Liver (tissue), 9 donors: ENCODE results near the gene CTSE. TPM values are rescaled to one million over a fixed set of nuclear protein-coding genes. Genes with fewer than 3 reads are reported as not detected.

ENCODE experiments used
- DNase-seq: peaks from one replicate; pipeline ENCODE4 v3.0.0-alpha.2; 2017; ENCODE audit warnings: low spot score
- H3K27ac ChIP-seq, 2 donors: one replicate each; pipeline ENCODE4 v1.7.0; 2013; ENCODE audit warnings: inconsistent platforms in 2 of 2, low read length in 2 of 2, control low read depth in 1 of 2, low read depth in 1 of 2, mild to moderate bottlenecking in 1 of 2
- H3K27me3 ChIP-seq, 4 donors: one replicate each; pipeline versions ENCODE4 v1.6.1 to v1.7.0; 2013; ENCODE audit warnings: low read length in 3 of 4, inconsistent platforms in 1 of 4, mild to moderate bottlenecking in 1 of 4, moderate library complexity in 1 of 4; ENCODE audit not compliant: control insufficient read depth in 4 of 4, insufficient read depth in 4 of 4
- H3K36me3 ChIP-seq, 4 donors: one replicate each; pipeline versions ENCODE4 v1.6.1 to v1.7.0; 2013; ENCODE audit warnings: low read length in 3 of 4, mild to moderate bottlenecking in 3 of 4, low read depth in 1 of 4, moderate library complexity in 1 of 4; ENCODE audit not compliant: control insufficient read depth in 4 of 4, insufficient read depth in 3 of 4
- H3K4me1 ChIP-seq, 4 donors: one replicate each; pipeline versions ENCODE4 v1.6.1 to v1.7.0; 2013; ENCODE audit warnings: low read length in 3 of 4, mild to moderate bottlenecking in 3 of 4, moderate library complexity in 1 of 4; ENCODE audit not compliant: control insufficient read depth in 4 of 4, insufficient read depth in 4 of 4
- H3K4me3 ChIP-seq, 3 donors: one replicate each; pipeline versions ENCODE4 v1.6.1 to v1.7.0; 2013; ENCODE audit warnings: low read length in 3 of 3, control low read depth in 1 of 3, low read depth in 1 of 3, mild to moderate bottlenecking in 1 of 3
- H3K9ac ChIP-seq, 2 donors: one replicate each; pipeline ENCODE4 v1.7.0; 2013; ENCODE audit warnings: low read length in 2 of 2, mild to moderate bottlenecking in 2 of 2, moderate library complexity in 2 of 2, control low read depth in 1 of 2, low read depth in 1 of 2
- H3K9me3 ChIP-seq, 4 donors: one replicate each; pipeline versions ENCODE4 v1.6.1 to v1.7.0; 2013; ENCODE audit warnings: low read length in 3 of 4; ENCODE audit not compliant: control insufficient read depth in 4 of 4
- EGR1 ChIP-seq, 2 donors: IDR thresholded peaks; 2 replicates each; pipeline ENCODE4 v1.6.1; 2016 to 2018; ENCODE audit warnings: antibody characterized with exemption in 2 of 2, low read depth in 2 of 2
- FOXA1 ChIP-seq: IDR thresholded peaks from 2 replicates; pipeline ENCODE4 v1.6.1; 2016; ENCODE audit warnings: antibody characterized with exemption
- FOXA2 ChIP-seq: IDR thresholded peaks from 2 replicates; pipeline ENCODE4 v1.6.1; 2016; ENCODE audit warnings: antibody characterized with exemption
- GABPA ChIP-seq, 2 donors: IDR thresholded peaks in 1 of 2; conservative IDR thresholded peaks in 1 of 2; 2 replicates each; pipeline ENCODE4 v1.6.1; 2016; ENCODE audit warnings: antibody characterized with exemption in 2 of 2, mild to moderate bottlenecking in 1 of 2, moderate library complexity in 1 of 2
- HNF4A ChIP-seq, 2 donors: conservative IDR thresholded peaks; 2 replicates each; pipeline ENCODE4 v1.6.1; 2016; ENCODE audit warnings: antibody characterized with exemption in 2 of 2, mild to moderate bottlenecking in 2 of 2
- HNF4G ChIP-seq: IDR thresholded peaks from 2 replicates; pipeline ENCODE4 v1.6.1; 2016; ENCODE audit warnings: antibody characterized with exemption
- JUND ChIP-seq, 2 donors: IDR thresholded peaks; 2 replicates each; pipeline ENCODE4 v1.6.1; 2016; ENCODE audit warnings: antibody characterized with exemption in 2 of 2
- NR2F2 ChIP-seq: IDR thresholded peaks from 2 replicates; pipeline ENCODE4 v1.6.1; 2016; ENCODE audit warnings: antibody characterized with exemption
- RAD21 ChIP-seq, 2 donors: IDR thresholded peaks; 2 replicates each; pipeline ENCODE4 v1.6.1; 2016; ENCODE audit warnings: antibody characterized with exemption in 2 of 2, mild to moderate bottlenecking in 2 of 2
- RXRA ChIP-seq, 2 donors: IDR thresholded peaks; 2 replicates each; pipeline ENCODE4 v1.6.1; 2017 to 2018; ENCODE audit warnings: antibody characterized with exemption in 2 of 2, mild to moderate bottlenecking in 1 of 2
- SP1 ChIP-seq: IDR thresholded peaks from 2 replicates; pipeline ENCODE4 v1.6.1; 2018; ENCODE audit warnings: antibody characterized with exemption, mild to moderate bottlenecking
- TAF1 ChIP-seq: conservative IDR thresholded peaks from 2 replicates; pipeline ENCODE4 v1.6.1; 2016; ENCODE audit warnings: antibody characterized with exemption, mild to moderate bottlenecking
- YY1 ChIP-seq: IDR thresholded peaks from 2 replicates; pipeline ENCODE4 v1.6.1; 2016; ENCODE audit warnings: antibody characterized with exemption, mild to moderate bottlenecking
- WGBS: extraction: QIAGEN DNeasy Blood & Tissue Kit; methylation state at CpG from one replicate; pipeline ENCODE4 v1.1.7; 2013; 5-methylcytosine and 5-hydroxymethylcytosine counted together
- polyA plus RNA-seq, 2 donors: library from polyadenylated mRNA; stranded (reverse) in 1 of 2; unstranded in 1 of 2; fragments of 200-250 nt in 1 of 2; fragments of >200 nt in 1 of 2; fragmentation: Nextera tagmentation in 1 of 2; extraction: Ambion mirVana in 1 of 2; gene quantifications; one replicate each; pipeline versions ENCODE4 v1.2.1 to v1.2.3, GENCODE V29; 2013 to 2015
- total RNA-seq, 2 donors: library from RNA; depleted of rRNA; stranded (reverse); fragments of >200 nt; gene quantifications; one replicate each; pipeline ENCODE4 v1.2.3, GENCODE V29; 2014
- TF ChIP-seq, protein P1 (sequence below): IDR thresholded peaks from 2 replicates; pipeline ENCODE4 v1.6.1; 2016; ENCODE audit warnings: antibody characterized with exemption, mild to moderate bottlenecking
- TF ChIP-seq, protein P2 (sequence below): fragments of 150-350 bp; IDR thresholded peaks from 2 replicates; pipeline ENCODE4 v1.5.1; 2017; ENCODE audit warnings: improper control_type of control experiment, low read depth, low read length; ENCODE audit not compliant: missing input control
- TF ChIP-seq, protein P3 (sequence below): IDR thresholded peaks from 2 replicates; pipeline ENCODE4 v1.6.1; 2016; ENCODE audit warnings: antibody characterized with exemption
- TF ChIP-seq, protein P4 (sequence below): IDR thresholded peaks from 2 replicates; pipeline ENCODE4 v1.6.1; 2016; ENCODE audit warnings: antibody characterized with exemption
- TF ChIP-seq, protein P5 (sequence below): IDR thresholded peaks from 2 replicates; pipeline ENCODE4 v1.6.1; 2016; ENCODE audit warnings: antibody characterized with exemption
- donor health status: healthy.
- donor health status: healthy.
- donor health status: healthy.
- donor health status: healthy.
- donor health status: healthy.

Gene CTSE
- total and polyA plus RNA-seq, 4 donors = under 0.01 to 32.8 (median 0.06) TPM

DNA sequence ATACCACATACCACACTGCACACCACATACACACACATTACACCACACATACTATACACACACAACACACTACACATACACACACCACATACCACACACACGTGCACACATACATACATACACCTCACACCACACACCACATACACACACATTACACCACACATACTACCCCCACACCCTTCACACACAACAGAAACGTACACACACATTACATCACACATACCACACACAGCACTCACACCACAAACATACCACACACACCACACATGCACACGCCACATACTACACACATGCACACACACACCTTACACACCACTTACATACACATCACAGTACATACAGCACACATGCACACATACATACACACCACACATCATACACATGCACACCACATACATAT, 49.0 kb downstream of the CTSE start:
- 90% methylated on average over 3 of the region's 3 CpGs for WGBS
- H3K27me3 ChIP-seq = no peaks in the 10 kb centered on the region
- TF ChIP-seq NR2F2 = no peak
- TF ChIP-seq HNF4A (conservative IDR thresholded peaks at IDR 0.05) = no peak
- no peak for TF ChIP-seq GABPA (IDR thresholded peaks at IDR 0.05 in 1 of 2, conservative IDR thresholded peaks at IDR 0.05 in 1 of 2)
- TF ChIP-seq, protein P1, sequence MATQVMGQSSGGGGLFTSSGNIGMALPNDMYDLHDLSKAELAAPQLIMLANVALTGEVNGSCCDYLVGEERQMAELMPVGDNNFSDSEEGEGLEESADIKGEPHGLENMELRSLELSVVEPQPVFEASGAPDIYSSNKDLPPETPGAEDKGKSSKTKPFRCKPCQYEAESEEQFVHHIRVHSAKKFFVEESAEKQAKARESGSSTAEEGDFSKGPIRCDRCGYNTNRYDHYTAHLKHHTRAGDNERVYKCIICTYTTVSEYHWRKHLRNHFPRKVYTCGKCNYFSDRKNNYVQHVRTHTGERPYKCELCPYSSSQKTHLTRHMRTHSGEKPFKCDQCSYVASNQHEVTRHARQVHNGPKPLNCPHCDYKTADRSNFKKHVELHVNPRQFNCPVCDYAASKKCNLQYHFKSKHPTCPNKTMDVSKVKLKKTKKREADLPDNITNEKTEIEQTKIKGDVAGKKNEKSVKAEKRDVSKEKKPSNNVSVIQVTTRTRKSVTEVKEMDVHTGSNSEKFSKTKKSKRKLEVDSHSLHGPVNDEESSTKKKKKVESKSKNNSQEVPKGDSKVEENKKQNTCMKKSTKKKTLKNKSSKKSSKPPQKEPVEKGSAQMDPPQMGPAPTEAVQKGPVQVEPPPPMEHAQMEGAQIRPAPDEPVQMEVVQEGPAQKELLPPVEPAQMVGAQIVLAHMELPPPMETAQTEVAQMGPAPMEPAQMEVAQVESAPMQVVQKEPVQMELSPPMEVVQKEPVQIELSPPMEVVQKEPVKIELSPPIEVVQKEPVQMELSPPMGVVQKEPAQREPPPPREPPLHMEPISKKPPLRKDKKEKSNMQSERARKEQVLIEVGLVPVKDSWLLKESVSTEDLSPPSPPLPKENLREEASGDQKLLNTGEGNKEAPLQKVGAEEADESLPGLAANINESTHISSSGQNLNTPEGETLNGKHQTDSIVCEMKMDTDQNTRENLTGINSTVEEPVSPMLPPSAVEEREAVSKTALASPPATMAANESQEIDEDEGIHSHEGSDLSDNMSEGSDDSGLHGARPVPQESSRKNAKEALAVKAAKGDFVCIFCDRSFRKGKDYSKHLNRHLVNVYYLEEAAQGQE = no peak
- TF ChIP-seq YY1 = no peak
- TF ChIP-seq, protein P2, sequence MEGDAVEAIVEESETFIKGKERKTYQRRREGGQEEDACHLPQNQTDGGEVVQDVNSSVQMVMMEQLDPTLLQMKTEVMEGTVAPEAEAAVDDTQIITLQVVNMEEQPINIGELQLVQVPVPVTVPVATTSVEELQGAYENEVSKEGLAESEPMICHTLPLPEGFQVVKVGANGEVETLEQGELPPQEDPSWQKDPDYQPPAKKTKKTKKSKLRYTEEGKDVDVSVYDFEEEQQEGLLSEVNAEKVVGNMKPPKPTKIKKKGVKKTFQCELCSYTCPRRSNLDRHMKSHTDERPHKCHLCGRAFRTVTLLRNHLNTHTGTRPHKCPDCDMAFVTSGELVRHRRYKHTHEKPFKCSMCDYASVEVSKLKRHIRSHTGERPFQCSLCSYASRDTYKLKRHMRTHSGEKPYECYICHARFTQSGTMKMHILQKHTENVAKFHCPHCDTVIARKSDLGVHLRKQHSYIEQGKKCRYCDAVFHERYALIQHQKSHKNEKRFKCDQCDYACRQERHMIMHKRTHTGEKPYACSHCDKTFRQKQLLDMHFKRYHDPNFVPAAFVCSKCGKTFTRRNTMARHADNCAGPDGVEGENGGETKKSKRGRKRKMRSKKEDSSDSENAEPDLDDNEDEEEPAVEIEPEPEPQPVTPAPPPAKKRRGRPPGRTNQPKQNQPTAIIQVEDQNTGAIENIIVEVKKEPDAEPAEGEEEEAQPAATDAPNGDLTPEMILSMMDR = no peak
- TF ChIP-seq, protein P3, sequence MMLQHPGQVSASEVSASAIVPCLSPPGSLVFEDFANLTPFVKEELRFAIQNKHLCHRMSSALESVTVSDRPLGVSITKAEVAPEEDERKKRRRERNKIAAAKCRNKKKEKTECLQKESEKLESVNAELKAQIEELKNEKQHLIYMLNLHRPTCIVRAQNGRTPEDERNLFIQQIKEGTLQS = no peak
- TF ChIP-seq HNF4G = no peak
- TF ChIP-seq, protein P4, sequence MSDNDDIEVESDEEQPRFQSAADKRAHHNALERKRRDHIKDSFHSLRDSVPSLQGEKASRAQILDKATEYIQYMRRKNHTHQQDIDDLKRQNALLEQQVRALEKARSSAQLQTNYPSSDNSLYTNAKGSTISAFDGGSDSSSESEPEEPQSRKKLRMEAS = no peak
- TF ChIP-seq FOXA2 = no peak
- no peak for TF ChIP-seq FOXA1
- no peak for TF ChIP-seq TAF1
- no peak for TF ChIP-seq EGR1 (IDR thresholded peaks at IDR 0.05; ENCODE audit: low read depth in 2 of 2)
- TF ChIP-seq RXRA (IDR thresholded peaks at IDR 0.05) = no peak
- no peak for TF ChIP-seq RAD21 (IDR thresholded peaks at IDR 0.05)
- TF ChIP-seq JUND (IDR thresholded peaks at IDR 0.05) = no peak
- no peak for TF ChIP-seq SP1
- no peak overlapping the region for H3K4me3 ChIP-seq
- H3K27ac ChIP-seq = no peak overlapping the region
- no peak for DNase-seq
- no peaks in the 10 kb centered on the region for H3K4me1 ChIP-seq
- no peaks in the 10 kb centered on the region for H3K9me3 ChIP-seq
- no peaks in the 10 kb centered on the region for H3K36me3 ChIP-seq
- H3K9ac ChIP-seq = no peak overlapping the region

DNA sequence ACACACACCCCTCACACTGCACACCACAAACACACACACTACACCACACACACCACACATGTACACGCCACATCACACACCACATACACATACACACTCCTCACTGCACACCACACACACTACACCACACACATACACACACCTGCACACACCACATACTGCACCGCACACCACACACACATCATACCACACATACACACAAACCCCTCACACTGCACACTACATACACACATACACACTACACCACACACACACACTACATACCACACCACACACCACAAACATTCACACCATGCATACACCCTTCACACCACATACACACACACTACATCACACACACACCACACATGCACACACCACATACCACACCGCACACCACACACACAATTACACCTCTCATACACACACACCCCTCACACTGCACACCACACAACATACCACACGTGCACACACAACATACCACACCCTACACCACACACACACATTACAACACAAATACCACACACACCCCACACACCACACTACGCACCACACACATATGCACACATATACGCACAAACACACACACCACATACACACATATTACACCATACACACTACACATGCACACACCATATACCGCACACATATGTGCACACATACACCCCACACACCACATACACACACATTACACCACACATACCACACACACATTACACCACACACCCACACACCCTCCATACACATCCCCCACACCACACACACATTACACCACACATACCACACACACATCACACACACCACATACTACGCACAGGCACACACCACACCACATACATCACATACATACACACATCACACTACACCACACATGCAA, 50.1 kb downstream of the CTSE start:
- no peak for DNase-seq
- H3K9me3 ChIP-seq = no peaks in the 10 kb centered on the region
- TF ChIP-seq EGR1 (IDR thresholded peaks at IDR 0.05; ENCODE audit: low read depth in 2 of 2) (no peak), JUND (IDR thresholded peaks at IDR 0.05) (no peak), FOXA1 (no peak), RXRA (IDR thresholded peaks at IDR 0.05) (no peak), SP1 (no peak)
- TF ChIP-seq, protein P5, sequence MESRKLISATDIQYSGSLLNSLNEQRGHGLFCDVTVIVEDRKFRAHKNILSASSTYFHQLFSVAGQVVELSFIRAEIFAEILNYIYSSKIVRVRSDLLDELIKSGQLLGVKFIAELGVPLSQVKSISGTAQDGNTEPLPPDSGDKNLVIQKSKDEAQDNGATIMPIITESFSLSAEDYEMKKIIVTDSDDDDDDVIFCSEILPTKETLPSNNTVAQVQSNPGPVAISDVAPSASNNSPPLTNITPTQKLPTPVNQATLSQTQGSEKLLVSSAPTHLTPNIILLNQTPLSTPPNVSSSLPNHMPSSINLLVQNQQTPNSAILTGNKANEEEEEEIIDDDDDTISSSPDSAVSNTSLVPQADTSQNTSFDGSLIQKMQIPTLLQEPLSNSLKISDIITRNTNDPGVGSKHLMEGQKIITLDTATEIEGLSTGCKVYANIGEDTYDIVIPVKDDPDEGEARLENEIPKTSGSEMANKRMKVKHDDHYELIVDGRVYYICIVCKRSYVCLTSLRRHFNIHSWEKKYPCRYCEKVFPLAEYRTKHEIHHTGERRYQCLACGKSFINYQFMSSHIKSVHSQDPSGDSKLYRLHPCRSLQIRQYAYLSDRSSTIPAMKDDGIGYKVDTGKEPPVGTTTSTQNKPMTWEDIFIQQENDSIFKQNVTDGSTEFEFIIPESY = no peak
- TF ChIP-seq, protein P4 = no peak

More for the DNA sequence above, 50.1 kb downstream of the CTSE start:
- Histone ChIP-seq H3K4me3 (no peak overlapping the region), H3K36me3 (no peaks in the 10 kb centered on the region), H3K27me3 (no peaks in the 10 kb centered on the region), H3K9ac (no peak overlapping the region), H3K27ac (no peak overlapping the region), H3K4me1 (no peaks in the 10 kb centered on the region)
- 94% methylated on average over 8 of the region's 8 CpGs for WGBS
